Measurements from ENCODE around the gene PRKCZ.

DNA sequence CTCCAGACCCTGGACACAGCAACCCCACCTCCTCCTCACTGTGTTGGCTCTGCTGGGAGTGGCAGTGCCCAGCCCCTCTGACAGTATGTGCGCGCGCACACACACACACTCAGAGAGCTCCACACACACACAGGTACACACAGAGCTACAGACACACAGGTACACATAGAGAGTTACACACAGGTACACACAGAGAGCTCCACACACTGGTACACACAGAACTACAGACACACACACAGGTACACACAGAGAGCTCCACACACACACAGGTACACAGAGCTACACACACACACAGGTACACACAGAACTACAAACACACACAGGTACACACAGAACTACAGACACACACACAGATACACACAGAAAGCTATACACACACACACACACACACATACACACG is 6.3 kb upstream of the PRKCZ start:
- TF ChIP-seq CTCF (IDR thresholded peaks at IDR 0.05; ENCODE audit: insufficient read depth, low read depth, low read length) (no peak), EZH2 (IDR thresholded peaks at IDR 0.05; ENCODE audit: insufficient read depth, low read length) (no peak)

Measured in astrocyte (in vitro differentiated cells and primary cell).